ENCODE results near the gene CAMK2A.

CAMK2A gene

GRCh38 chr5:150289551-150290390, at the start of gene CAMK2A:
Gene CAMK2A, minus strand, starts transcription at chr5:150289773. Its CDS starts 148 bp downstream, at chr5:150289625.
- no peak for DNase-seq

DNA sequence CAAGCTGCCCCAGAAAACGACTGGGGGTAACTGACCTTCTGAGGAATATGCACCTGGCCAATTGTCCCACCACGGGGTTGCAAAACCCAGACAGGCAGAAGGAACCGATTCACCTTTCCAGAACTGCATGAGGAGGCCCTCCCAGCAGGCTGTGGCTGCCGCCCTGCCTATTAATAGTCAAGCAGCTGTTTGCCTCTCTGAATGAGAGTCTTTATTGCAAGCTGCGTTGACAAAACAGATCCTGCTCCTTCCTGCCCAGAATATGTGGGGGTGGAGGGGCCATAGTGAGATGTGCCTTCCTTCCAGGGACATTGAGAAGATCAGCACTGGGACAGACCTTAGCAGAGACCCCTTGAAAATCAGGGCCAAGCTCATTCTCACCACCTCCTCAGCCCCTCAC, 49.6 kb upstream of the CAMK2A start:
- no peak for DNase-seq

GRCh38 chr5:150338546-150338945, 49.0 kb upstream of the CAMK2A start:
- DNase-seq = no peak

GRCh38 chr5:150335778-150336177, 46.2 kb upstream of the CAMK2A start:
- DNase-seq = no peak

DNA sequence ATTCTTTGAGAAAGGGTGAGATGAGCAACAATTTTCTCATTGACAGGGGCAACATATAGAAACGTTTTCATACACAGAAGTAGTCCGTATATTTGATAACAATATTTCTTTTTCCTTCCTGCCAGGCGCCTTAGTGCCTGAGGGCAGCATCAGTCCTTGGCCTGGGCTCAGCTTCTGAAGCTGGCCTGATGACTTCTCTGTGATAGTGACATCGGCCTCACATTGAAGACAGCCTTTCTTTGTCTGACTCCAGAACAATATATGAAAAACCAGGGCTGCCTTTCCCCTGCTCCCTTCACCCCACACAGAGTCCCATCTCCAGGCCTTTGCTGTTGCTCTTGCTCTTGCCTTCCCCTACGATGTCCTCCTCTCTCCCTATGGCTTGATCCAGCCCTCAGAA, 43.8 kb upstream of the CAMK2A start:
- DNase-seq = no peak

DNA sequence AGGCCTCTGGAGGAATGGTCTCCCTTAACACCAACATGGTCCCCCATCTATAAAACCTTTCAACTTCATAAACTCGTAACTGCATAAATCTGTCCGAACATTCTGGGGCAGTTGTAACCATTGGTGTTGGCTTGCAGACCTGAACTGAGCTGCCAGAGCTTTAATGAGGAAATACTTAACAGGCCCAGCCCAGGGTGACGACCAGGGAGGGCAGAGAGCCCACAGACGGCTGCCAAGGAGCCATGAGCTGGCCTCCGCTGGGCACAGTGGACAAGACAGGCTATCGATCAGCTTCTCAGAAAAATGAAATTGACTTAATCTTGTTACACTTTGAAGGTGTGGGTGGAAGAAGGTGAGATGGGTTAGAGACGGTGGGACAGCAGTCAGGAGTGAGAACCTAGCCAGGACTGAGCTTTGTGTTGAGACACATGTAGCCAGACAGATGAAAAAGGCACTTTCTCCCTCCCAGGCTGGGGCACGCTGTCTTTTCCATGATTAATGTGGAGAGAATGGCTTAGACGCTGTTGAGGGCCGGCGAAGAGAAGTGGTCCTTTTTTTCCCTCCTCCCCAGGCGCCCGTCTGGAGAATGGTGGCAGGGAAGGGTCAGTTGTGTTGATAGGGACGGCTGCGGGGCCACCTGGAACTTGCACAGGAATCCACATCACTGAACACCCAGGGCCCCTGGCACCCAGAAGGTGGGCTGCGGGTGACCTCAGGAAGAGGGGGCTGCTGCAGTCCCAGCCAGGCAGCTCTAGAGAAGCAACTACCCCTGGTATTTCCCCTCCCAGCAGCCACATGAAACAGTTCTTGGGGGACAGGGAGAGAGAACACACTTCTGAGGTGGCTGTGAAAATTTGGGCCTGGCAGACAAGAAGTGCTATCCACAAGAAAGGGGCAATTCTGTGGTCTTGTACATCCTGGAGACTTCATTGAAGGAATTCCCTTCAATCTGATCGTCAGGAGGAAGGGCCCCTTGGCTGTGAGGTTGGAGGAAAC, 40.6 kb upstream of the CAMK2A start:
- DNase-seq = no peak

- no peak for DNase-seq
Observed at GRCh38 chr5:150329038-150329437, 39.5 kb upstream of the CAMK2A start.

GRCh38 chr5:150328515-150328914, 38.9 kb upstream of the CAMK2A start:
- DNase-seq = no peak

GRCh38 chr5:150327139-150327538, 37.6 kb upstream of the CAMK2A start:
- DNase-seq = no peak

- no peak for DNase-seq
Observed at GRCh38 chr5:150326707-150327106, 37.1 kb upstream of the CAMK2A start.

DNA sequence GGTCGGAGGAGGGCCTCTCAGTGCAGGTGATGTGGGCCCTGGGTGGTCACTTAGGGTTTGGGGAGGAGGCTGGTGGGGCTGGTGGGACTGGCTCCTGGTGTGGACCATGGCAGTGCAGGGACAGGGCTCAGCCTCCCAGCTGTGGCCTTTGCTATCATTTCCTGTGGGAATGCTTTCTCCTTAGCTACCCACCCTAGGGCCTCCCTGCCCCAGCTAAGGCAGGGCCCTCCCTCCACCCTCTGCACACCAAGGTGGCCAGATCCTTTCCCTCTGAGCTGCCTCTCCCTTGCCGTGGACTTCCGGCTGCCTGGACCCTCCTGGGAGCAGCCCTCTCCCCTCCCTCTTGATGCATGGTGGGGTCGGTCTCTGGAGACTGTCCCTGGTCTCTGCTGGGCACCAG, 35.9 kb upstream of the CAMK2A start:
- DNase-seq = no peak

DNA sequence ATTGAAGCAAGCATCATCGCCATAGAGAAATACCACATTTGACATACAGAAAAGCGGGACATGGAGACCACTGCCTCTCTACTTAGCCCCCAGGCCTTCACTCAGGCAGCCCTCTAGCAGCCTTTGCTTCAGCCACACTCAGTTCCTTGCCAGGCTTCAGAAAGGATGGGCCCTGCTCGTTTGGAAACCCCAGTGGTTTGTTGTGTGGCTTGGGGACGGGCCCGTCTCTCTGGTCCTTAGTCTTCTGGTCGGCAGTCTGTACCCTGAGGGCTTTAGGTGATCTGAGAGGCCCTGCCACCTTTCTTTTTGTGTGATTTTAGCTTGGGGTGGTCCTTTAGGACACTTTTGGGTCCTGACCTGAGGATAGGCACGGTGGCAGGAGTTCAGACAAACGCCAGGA, 34.2 kb upstream of the CAMK2A start:
- DNase-seq = no peak

DNA sequence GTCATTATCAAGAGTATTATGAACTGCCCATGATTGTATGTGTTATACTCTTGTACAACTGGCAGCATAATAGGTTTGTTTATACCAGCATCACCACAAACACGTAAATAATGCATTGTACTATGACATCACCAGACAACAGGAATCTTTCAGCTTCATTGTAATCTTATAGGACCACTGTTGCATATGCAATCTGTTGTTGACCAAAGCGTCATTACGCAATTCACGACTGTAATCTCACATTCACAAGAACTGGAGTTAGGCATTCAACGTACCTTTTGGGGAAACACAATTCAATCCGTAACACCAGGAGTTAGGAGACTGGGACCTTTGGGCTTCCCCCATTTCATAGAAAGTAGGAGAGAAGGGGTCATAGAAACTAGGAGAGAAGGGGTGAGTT, 33.5 kb upstream of the CAMK2A start:
- no peak for DNase-seq

- no peak for DNase-seq
Observed at GRCh38 chr5:150322202-150322601, 32.6 kb upstream of the CAMK2A start.

DNA sequence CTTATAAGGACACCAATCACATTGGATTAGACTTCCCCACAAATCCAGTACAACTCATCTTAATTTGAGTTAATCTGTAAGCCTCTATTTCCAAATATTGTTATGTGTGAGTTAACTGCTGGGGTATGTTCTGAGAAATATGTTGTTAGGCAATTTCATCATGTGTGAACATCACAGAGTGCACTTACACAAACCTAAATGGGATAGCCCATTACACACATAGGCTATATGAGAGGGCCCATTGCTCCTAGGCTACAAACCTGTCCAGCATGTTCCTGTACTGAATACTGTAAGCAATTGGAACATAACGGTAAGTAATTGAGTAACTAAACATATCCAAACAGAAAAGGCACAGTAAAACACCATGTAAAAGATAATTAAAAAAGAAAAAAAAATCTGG, 32.2 kb upstream of the CAMK2A start:
- DNase-seq = no peak

- DNase-seq = no peak
Observed at GRCh38 chr5:150321211-150321610, 31.6 kb upstream of the CAMK2A start.

DNA sequence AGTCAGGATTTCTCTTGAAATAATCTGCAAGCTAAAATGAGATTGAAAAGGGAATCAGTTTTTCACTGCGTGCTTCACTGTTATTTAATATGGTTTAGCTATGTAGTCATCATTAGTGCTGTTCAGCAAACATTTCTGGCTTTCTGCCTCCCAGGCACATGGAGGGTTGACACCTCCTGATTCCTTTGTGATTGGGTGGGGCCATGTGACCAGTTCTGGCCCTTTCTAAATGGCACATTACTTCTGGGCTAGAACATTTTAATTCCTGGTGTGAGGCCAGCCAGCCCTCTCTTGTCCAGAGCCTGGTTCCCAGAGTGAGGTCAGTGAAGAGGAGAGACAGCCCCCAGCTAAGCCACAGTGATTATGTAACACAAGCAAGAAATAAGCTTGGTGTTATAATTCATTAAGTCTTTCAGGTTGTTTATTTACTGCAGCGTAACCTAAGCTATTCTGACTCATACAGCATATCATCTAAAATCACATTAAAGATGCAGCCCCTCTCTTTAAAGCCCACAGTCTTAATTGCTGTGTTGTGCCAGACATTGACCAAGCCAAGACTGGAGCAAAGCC, 30.6 kb upstream of the CAMK2A start:
- no peak for DNase-seq

GRCh38 chr5:150319484-150319790, 29.9 kb upstream of the CAMK2A start:
- no peak for DNase-seq

GRCh38 chr5:150318613-150319483, 29.3 kb upstream of the CAMK2A start:
- no peak for DNase-seq

DNA sequence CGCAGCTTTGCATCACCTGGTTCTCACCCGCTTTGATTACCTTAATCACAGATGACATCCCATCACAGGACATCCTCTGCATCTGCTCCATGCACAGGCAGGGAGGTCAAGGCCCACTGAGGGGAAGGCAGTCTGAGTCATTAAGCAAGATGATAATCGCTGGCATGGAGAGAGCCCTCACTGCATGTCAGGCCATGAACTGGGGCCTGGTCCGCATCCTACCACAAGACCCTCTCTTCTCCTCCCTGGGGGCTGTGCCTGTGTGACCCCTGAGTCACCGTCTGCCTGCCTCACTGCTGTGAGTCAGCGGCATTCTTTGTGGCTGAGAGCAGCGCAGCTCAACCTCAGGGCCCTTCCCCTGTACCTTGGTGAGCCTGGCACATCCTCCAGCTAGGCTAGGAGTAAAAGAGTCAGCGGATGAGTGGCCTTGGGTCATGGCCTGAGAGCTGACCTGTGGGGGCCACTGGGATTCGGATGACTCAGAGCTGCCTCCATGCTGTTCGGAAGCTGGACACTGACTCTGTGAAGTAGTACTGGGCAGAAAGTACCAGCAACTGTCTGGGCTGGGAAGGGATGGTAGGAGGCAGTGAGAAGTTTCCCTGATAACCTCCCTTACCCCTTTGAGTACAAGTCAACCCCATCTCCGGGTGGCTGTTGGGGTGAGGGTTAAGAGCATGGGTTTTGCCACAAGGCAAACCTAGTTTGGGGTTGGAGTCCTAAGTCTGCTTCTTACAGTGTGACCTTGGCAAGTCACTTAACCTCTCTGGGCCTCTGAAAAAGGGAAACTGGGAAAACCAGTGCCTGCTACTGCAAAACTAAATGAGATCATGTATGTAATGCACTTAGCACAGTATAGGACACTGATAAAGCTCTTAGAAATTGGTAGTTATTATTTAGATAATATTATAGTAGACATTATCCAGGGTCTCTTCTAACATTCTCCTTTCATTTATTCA, 27.8 kb upstream of the CAMK2A start:
- DNase-seq = no peak

DNA sequence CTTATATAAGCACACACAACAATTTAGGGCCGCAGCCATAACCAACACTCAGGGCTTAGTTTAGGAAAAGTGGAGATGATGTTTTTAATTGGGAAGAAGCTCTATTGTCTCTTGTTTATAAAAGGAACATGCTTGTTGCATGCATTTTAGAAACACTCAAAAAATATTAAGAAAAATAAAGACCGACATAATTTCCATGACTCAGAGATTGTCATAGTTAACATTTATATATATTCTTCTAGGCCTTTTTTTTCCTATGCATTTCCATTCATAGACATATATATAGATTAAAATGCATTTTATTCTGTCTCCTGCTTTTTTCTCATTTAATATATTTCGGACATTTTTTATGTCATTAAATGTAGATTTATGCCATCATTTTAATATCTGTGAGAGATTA, 26.7 kb upstream of the CAMK2A start:
- no peak for DNase-seq
